ENCODE results near the gene MLLT3. TPM values are rescaled to one million over a fixed set of nuclear protein-coding genes. Genes with fewer than 3 reads are reported as not detected.

Gene MLLT3
- total and polyA plus RNA-seq, 2 of the 13 experiments (the other 11 are each of a cell fraction or from before 2014, with no cell fraction given) = 12.3 to 12.6 TPM

GRCh38 chr9:20340511-20340861 is 281.8 kb downstream of the MLLT3 start:
- no peak for ATAC-seq
- CTCF ChIA-PET (ENCODE audit: low intra/inter-chr PET ratio, low total read pairs) = no interaction called here
- TF ChIP-seq ZNF83 (CRISPR knock-in tag; IDR thresholded peaks at IDR 0.05; ENCODE audit: borderline replicate concordance) (no peak), ZNF768 (CRISPR knock-in tag; IDR thresholded peaks at IDR 0.05) (no peak)
- H3K36me3 ChIP-seq (replicated peaks in 1 of 2; ENCODE audit: control insufficient read depth in 1 of 2, insufficient read depth in 2 of 2, low read length in 2 of 2) = no peaks in the 10 kb centered on the region
- intact Hi-C loops (cut with micrococcal nuclease; ENCODE audit: unreplicated experiment) = no loop called here
- no peaks in the 10 kb centered on the region for H3K9me3 ChIP-seq (ENCODE audit: low read length)
- POLR2A ChIA-PET = no interaction called here
- H3K4me3 ChIP-seq (replicated peaks in 1 of 3; ENCODE audit: insufficient read depth in 1 of 3, low read depth in 2 of 3, low read length in 3 of 3) = no peak overlapping the region
- no TSS peak for BruUV-seq (replicated peaks)
- H4K20me1 ChIP-seq (ENCODE audit: insufficient read depth, low read length) = no peaks in the 10 kb centered on the region
- FAIRE-seq = no peak
- no peak overlapping the region for H3K9ac ChIP-seq (ENCODE audit: insufficient read depth, low read depth, low read length)
- no peaks in the 10 kb centered on the region for H3K4me1 ChIP-seq (ENCODE audit: insufficient read depth, low read length)
- in situ Hi-C loops (cut with HindIII; ENCODE audit: extremely low pct_ligation_motif_present, low pct_unique_long_range_greater_than_20kb) = no loop called here
- H3K79me2 ChIP-seq (ENCODE audit: insufficient read depth, low read length) = no peaks in the 10 kb centered on the region
- H3K4me2 ChIP-seq (ENCODE audit: low read depth, low read length) = no peak overlapping the region
- 57% methylated on average over 4 of the region's 4 CpGs for WGBS (ENCODE audit: low lambda C conversion rate)
- no peak for DNase-seq (ENCODE audit: low spot score)
- no peak overlapping the region for H3K27ac ChIP-seq (ENCODE audit: extremely low read length, insufficient read depth, low read length)
- H2AFZ ChIP-seq (ENCODE audit: low read length) = no peak overlapping the region
- 0 out of 5 replicates have a peak, but pooled peaks cover 0 to 3% of the 10 kb centered on the region in 2 experiments for H3K27me3 ChIP-seq (ENCODE audit: control insufficient read depth in 1 of 2, insufficient read depth in 2 of 2, low read length in 2 of 2)

- no peaks in the 10 kb centered on the region for H3K4me1 ChIP-seq (ENCODE audit: insufficient read depth, low read length)
- BruUV-seq (replicated peaks) = no TSS peak
- in situ Hi-C loops (cut with HindIII; ENCODE audit: extremely low pct_ligation_motif_present, low pct_unique_long_range_greater_than_20kb) (no loop called here), intact Hi-C loops (cut with micrococcal nuclease; ENCODE audit: unreplicated experiment) (no loop called here)
- no peak for TF ChIP-seq RORA (CRISPR knock-in tag; IDR thresholded peaks at IDR 0.05)
- no peak for TF ChIP-seq ADNP (CRISPR knock-in tag; IDR thresholded peaks at IDR 0.05)
- TF ChIP-seq ZBTB10 (CRISPR knock-in tag; IDR thresholded peaks at IDR 0.05; ENCODE audit: borderline replicate concordance) = no peak
- ChIA-PET POLR2A (no interaction called here), CTCF (ENCODE audit: low intra/inter-chr PET ratio, low total read pairs) (no interaction called here)
- H3K4me3 ChIP-seq (replicated peaks in 1 of 3; ENCODE audit: insufficient read depth in 1 of 3, low read depth in 2 of 3, low read length in 3 of 3) = no peak overlapping the region
- H3K36me3 ChIP-seq (replicated peaks in 1 of 2; ENCODE audit: control insufficient read depth in 1 of 2, insufficient read depth in 2 of 2, low read length in 2 of 2) = no peaks in the 10 kb centered on the region
- DNase-seq (ENCODE audit: low spot score) (no peak), FAIRE-seq (no peak), ATAC-seq (no peak)
- 0 out of 5 replicates have a peak, but pooled peaks cover 0 to 3% of the 10 kb centered on the region in 2 experiments for H3K27me3 ChIP-seq (ENCODE audit: control insufficient read depth in 1 of 2, insufficient read depth in 2 of 2, low read length in 2 of 2)
- no peak overlapping the region for H3K27ac ChIP-seq (ENCODE audit: extremely low read length, insufficient read depth, low read length)
- no peak overlapping the region for H3K4me2 ChIP-seq (ENCODE audit: low read depth, low read length)
- H2AFZ ChIP-seq (ENCODE audit: low read length) = no peak overlapping the region
- H3K9me3 ChIP-seq (ENCODE audit: low read length) = no peaks in the 10 kb centered on the region
- 13% methylated on average over 4 of the region's 4 CpGs for WGBS (ENCODE audit: low lambda C conversion rate)
- H3K9ac ChIP-seq (ENCODE audit: insufficient read depth, low read depth, low read length) = no peak overlapping the region
- no peaks in the 10 kb centered on the region for H4K20me1 ChIP-seq (ENCODE audit: insufficient read depth, low read length)
- H3K79me2 ChIP-seq (ENCODE audit: insufficient read depth, low read length) = no peaks in the 10 kb centered on the region
These were observed 286.5 kb downstream of the MLLT3 start for GRCh38 chr9:20335668-20336332.

All from HepG2 (cell line).